MCF 10A (cell line): ENCODE data around the gene NRXN3. TPM values are rescaled to one million over a fixed set of nuclear protein-coding genes. Genes with fewer than 3 reads are reported as not detected.

Experiments
- BruUV-seq: library from RNA; stranded (reverse); fragments of 400-500 nt; replicated peaks from 2 replicates; lab custom pipeline; 2021; lab: Mats Ljungman, UMichigan
- CTCF ChIA-PET: fragments of 300-600 bp; sonication (Branson Sonifier 250); formaldehyde crosslinking; extraction: SDS; loops from one replicate; lab custom pipeline; 2021; ENCODE audit warnings: antibody characterized with exemption, inconsistent platforms; lab: Yijun Ruan, JAX
- POLR2A ChIA-PET: fragments of 300-600, 350-650 bp; sonication (Branson Sonifier 250); formaldehyde crosslinking; extraction: SDS; loops from one replicate; lab custom pipeline; 2020; ENCODE audit warnings: antibody characterized with exemption, inconsistent platforms; lab: Yijun Ruan, JAX
- DNase-seq: peaks from one replicate; pipeline ENCODE4 v3.0.0-alpha.2; 2018; ENCODE audit not compliant: unreplicated experiment
- H3K27ac Mint-ChIP-seq: one replicate; pipeline ENCODE4 v1.8.0; 2022; ENCODE audit warnings: mild to moderate bottlenecking, low read depth, mixed read lengths; ENCODE audit not compliant: unreplicated experiment
- H3K27me3 Mint-ChIP-seq: one replicate; pipeline ENCODE4 v1.8.0; 2022; ENCODE audit warnings: mixed read lengths; ENCODE audit not compliant: insufficient read depth, unreplicated experiment
- H3K36me3 Mint-ChIP-seq: one replicate; pipeline ENCODE4 v1.8.0; 2022; ENCODE audit warnings: mild to moderate bottlenecking, moderate library complexity, mixed read lengths; ENCODE audit not compliant: insufficient read depth, unreplicated experiment
- H3K4me1 Mint-ChIP-seq: one replicate; pipeline ENCODE4 v1.8.0; 2022; ENCODE audit warnings: mixed read lengths; ENCODE audit not compliant: insufficient read depth, unreplicated experiment
- H3K4me3 Mint-ChIP-seq: one replicate; pipeline ENCODE4 v1.8.0; 2022; ENCODE audit warnings: mild to moderate bottlenecking, moderate library complexity, mixed read lengths; ENCODE audit not compliant: unreplicated experiment
- H3K9me3 Mint-ChIP-seq: one replicate; pipeline ENCODE4 v1.8.0; 2022; ENCODE audit warnings: mixed read lengths; ENCODE audit not compliant: unreplicated experiment
- CTCF ChIP-seq: fragments of 200-600 bp; IDR thresholded peaks from one replicate; pipeline ENCODE4 v1.8.0; 2022; ENCODE audit warnings: antibody characterized with exemption, mild to moderate bottlenecking; ENCODE audit not compliant: unreplicated experiment
- intact Hi-C: fragments of 100-400 bp; cut with micrococcal nuclease; formaldehyde crosslinking; loops from 2 replicates; pipeline ENCODE4 v1.14.1; 2022
- total RNA-seq: library from RNA; stranded (reverse); gene quantifications from 2 replicates; pipeline ENCODE4 v1.2.3, GENCODE V29; 2022

The NRXN3 gene
- total RNA-seq, 1 experiment from 2014 or later, result not detected

- ChIA-PET CTCF (interaction anchor here (1.8 kb wide), 1 partner anchor 13 kb away, joined by 5 read pairs; no protein-coding TSS in a partner anchor), POLR2A (no interaction called here)
- no peak for TF ChIP-seq CTCF
- no peak for DNase-seq
- intact Hi-C loops, result no loop called here
- BruUV-seq, result no TSS peak
- Mint-ChIP-seq H3K27me3 (peaks cover 12% of the 10 kb centered on the region), H3K27ac (no peak overlapping the region), H3K9me3 (peaks cover 8% of the 10 kb centered on the region), H3K4me3 (no peak overlapping the region), H3K4me1 (no peaks in the 10 kb centered on the region), H3K36me3 (no peaks in the 10 kb centered on the region)
Observed at GRCh38 chr14:79916281-79916680, 1746.1 kb downstream of the NRXN3 start.

- Mint-ChIP-seq H3K4me1 (no peaks in the 10 kb centered on the region), H3K27ac (no peak overlapping the region), H3K27me3 (peaks cover 10% of the 10 kb centered on the region), H3K9me3 (peaks cover 14% of the 10 kb centered on the region), H3K36me3 (no peaks in the 10 kb centered on the region), H3K4me3 (no peak overlapping the region)
- ChIA-PET POLR2A (no interaction called here), CTCF (interaction anchor here (1.8 kb wide), 1 partner anchor 12 kb away, joined by 5 read pairs; no protein-coding TSS in a partner anchor)
- DNase-seq, result no peak
- TF ChIP-seq CTCF, result no peak
- no TSS peak for BruUV-seq
- intact Hi-C loops, result no loop called here
Observed at GRCh38 chr14:79916892-79917291, 1746.7 kb downstream of the NRXN3 start.
